ENCODE measurements around the gene CAPN7. TPM values are rescaled to one million over a fixed set of nuclear protein-coding genes. Genes with fewer than 3 reads are reported as not detected.
"Not testable (repeated sequence)": the region's sequence is repeated elsewhere in the genome, so short reads cannot be mapped to it uniquely, and the experiment has no call there.

Gene CAPN7
- total RNA-seq, 1 donor from 2014 or later: 16.1 TPM

DNA sequence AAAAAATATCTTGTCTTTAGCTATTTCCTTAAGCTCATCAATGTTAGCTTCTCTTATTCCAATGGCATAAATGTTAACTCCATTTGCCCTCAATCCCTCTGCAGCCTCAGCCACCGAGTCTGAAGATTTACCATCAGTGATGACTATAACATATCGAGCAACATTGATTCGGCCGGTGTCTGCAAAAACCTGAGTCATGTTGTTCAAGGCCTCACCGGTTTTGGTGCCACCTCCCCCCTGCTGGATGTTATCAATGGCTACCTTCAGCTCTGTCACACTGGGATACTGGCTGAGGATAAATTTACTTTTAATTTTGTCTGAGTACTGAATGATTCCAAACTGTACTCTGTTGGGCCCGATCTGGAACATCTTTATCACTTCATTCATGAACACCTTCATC is 41.0 kb upstream of the CAPN7 start:
- TF ChIP-seq, protein P1, sequence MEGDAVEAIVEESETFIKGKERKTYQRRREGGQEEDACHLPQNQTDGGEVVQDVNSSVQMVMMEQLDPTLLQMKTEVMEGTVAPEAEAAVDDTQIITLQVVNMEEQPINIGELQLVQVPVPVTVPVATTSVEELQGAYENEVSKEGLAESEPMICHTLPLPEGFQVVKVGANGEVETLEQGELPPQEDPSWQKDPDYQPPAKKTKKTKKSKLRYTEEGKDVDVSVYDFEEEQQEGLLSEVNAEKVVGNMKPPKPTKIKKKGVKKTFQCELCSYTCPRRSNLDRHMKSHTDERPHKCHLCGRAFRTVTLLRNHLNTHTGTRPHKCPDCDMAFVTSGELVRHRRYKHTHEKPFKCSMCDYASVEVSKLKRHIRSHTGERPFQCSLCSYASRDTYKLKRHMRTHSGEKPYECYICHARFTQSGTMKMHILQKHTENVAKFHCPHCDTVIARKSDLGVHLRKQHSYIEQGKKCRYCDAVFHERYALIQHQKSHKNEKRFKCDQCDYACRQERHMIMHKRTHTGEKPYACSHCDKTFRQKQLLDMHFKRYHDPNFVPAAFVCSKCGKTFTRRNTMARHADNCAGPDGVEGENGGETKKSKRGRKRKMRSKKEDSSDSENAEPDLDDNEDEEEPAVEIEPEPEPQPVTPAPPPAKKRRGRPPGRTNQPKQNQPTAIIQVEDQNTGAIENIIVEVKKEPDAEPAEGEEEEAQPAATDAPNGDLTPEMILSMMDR (conservative IDR thresholded peaks at IDR 0.05; ENCODE audit: low read depth, low read length): no peak
- no peak overlapping the region for H3K4me3 ChIP-seq (ENCODE audit: low read depth, low read length)

DNA sequence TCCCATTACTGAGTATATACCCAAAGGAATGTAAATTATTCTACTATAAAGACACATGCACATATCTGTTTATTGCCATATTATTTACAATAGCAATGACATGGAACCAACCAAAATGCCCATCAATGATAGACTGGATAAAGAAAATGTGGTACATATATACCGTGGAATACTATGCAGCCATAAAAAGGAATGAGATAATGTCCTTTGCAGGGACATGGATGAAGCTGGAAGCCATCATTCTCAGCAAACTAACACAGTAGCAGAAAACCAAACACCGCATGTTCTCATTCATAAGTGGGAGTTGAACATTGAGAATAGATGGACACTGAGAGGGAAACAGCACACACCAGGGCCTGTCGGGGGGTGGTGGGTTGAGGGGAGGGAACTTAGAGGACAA is 39.7 kb upstream of the CAPN7 start:
- not testable (repeated sequence) for H3K4me3 ChIP-seq (ENCODE audit: low read depth, low read length); DNase-seq (ENCODE audit: low read depth)

More for the DNA sequence above, 41.0 kb upstream of the CAPN7 start:
- DNase-seq (ENCODE audit: low read depth): no peak

DNA sequence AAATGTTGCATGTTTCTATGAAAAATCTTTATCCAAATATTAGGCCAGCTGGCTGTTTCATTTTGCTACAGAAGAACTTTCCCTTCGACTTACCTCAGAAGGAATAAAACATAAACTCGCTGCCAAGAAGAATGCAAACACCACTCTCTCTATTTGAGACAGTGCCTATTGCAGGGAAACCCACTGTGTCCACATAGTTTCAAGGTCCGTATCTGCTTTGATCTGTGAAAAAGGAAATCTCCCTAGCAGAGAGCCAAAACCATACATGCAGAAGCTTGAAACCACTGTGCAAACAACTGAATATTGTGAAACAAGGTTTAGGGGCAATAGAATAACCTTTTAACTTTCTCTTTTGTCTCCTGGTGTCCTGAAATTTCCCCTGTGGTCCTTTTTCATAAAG is 35.0 kb upstream of the CAPN7 start:
- TF ChIP-seq, protein P1 (conservative IDR thresholded peaks at IDR 0.05; ENCODE audit: low read depth, low read length): no peak
- no peak for DNase-seq (ENCODE audit: low read depth)
- no peak overlapping the region for H3K4me3 ChIP-seq (ENCODE audit: low read depth, low read length)

DNA sequence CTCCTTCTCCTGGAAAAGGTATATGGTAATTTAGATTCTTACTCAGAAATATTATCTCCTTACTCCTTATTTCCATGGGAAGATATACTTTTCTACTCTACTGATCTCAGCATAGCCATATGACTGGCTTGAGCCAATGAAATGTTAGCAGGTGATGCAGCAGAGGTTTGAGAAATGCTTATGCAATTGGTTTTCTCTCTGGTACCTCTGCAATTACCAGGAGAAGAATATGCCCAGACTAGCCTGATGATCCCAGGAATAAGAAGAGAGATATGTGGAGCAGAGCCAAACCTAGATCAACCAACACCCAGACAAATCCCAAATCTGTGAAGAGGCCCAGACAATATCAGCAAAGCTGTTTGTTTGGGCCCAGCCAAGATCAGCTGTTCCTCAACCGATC is 33.2 kb upstream of the CAPN7 start:
- no peak for DNase-seq (ENCODE audit: low read depth)
- no peak overlapping the region for H3K4me3 ChIP-seq (ENCODE audit: low read depth, low read length)
- TF ChIP-seq, protein P1 (conservative IDR thresholded peaks at IDR 0.05; ENCODE audit: low read depth, low read length): no peak

DNA sequence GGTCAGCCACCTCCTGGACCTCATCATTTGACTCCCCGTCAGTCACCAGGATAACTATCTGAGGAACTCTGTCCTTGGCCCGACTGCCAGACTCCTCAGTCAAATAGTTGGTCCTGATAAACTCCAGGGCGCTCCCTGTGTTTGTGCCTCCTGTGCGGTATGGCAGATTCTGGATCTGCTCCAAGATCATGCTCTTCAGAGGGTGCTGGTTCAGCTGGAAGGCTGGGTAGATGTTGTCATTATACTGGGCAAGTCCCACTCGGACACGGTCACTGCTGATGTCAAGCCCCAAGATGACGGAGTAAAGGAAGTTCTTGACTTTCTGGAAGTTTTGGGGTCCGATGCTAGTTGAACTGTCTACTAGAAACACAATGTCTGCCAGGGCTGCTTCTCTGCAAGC is 31.1 kb upstream of the CAPN7 start:
- H3K4me3 ChIP-seq (ENCODE audit: low read depth, low read length): no peak overlapping the region
- DNase-seq (ENCODE audit: low read depth): no peak
- TF ChIP-seq, protein P1 (conservative IDR thresholded peaks at IDR 0.05; ENCODE audit: low read depth, low read length): no peak

DNA sequence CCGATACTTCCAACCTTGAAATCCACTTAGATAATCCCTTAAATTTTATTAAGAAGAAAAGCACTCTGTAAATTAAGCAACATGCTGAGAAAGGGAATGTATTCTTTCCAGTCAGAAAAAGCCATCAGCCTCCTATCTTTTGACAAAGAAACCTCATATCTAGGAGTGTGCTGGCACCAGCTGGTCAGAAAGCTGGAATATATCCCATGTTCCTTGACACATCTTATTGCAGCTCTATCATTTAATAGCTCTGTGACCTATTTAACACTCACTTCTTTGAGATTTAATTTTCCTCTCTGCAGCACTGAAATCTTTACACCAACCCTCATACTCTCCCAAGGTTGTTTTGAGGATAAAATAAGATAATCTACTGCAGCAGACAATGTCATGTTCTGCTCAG is 30.4 kb upstream of the CAPN7 start:
- DNase-seq (ENCODE audit: low read depth): no peak
- no peak overlapping the region for H3K4me3 ChIP-seq (ENCODE audit: low read depth, low read length)
- TF ChIP-seq, protein P1 (conservative IDR thresholded peaks at IDR 0.05; ENCODE audit: low read depth, low read length): no peak

DNA sequence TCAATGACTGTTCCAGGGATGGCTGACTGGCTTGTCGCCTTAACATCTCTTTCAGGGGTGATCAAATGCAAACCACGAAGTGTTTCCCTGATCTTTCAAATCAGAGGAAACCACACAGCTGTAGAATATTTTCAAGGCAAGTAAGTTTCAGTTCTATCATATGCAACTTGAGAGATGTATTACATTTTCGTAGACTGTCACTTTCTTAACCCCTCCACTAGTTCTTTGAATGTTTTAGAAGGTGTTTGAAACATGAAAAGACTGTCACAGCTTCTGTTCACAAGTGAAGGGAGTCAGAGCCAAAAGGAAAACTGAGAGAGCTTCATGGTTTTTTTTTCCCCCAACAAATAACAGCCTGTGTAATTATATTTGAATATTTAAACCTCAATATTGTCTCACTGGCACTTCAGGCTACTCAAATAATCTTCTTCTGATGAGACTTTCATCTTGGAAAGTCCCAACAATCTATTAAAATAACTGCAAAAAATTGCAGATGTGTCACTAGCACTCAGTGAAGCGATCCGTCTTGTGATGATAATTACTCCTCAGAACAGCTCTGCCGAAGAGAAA is 25.9 kb upstream of the CAPN7 start:
- no peak overlapping the region for H3K4me3 ChIP-seq (ENCODE audit: low read depth, low read length)
- TF ChIP-seq, protein P1 (conservative IDR thresholded peaks at IDR 0.05; ENCODE audit: low read depth, low read length): no peak
- peak; percentile 7 for DNase-seq (ENCODE audit: low read depth)
